Endothelial cell of coronary artery (primary cell): Measurements from ENCODE around the gene UGT1A10. TPM values are rescaled to one million over a fixed set of nuclear protein-coding genes. Genes with fewer than 3 reads are reported as not detected.

Source experiments
- total RNA-seq: library from RNA; depleted of rRNA; stranded (reverse); fragments of >200 nt; gene quantifications from 2 replicates; pipeline ENCODE4 v1.2.3, GENCODE V29; 2014

The UGT1A10 gene
- not detected in 2 replicates for total RNA-seq

GRCh38 chr2:233636306-233636705 lies at the start of gene UGT1A10:
TSS of gene UGT1A10 (plus strand) at chr2:233636448. CDS start at chr2:233636523, 75 bp downstream.

GRCh38 chr2:233617476-233617875 lies 18.8 kb upstream of the UGT1A10 start, which contains the start of gene UGT1A8:
TSS of gene UGT1A8 (plus strand) at chr2:233617633. CDS start at chr2:233617708, 75 bp downstream.

GRCh38 chr2:233671290-233672161 lies 35.3 kb downstream of the UGT1A10 start, which contains the start of gene UGT1A9:
TSS of gene UGT1A9 (plus strand) at chr2:233671898. CDS start at chr2:233671935, 37 bp downstream.

GRCh38 chr2:233681521-233682099 lies 45.4 kb downstream of the UGT1A10 start, which contains the start of gene UGT1A7:
TSS of gene UGT1A7 (plus strand) at chr2:233681901. CDS start at chr2:233681938, 37 bp downstream.

GRCh38 chr2:233692648-233693047 lies 56.4 kb downstream of the UGT1A10 start, which contains the start of gene UGT1A6:
TSS of gene UGT1A6 (plus strand) at chr2:233692890. CDS start at chr2:233693005, 115 bp downstream.

GRCh38 chr2:233712611-233713261 lies 76.5 kb downstream of the UGT1A10 start, which contains the start of gene UGT1A5:
TSS of gene UGT1A5 (plus strand) at chr2:233712907. CDS start at chr2:233712992, 85 bp downstream.

GRCh38 chr2:233718552-233718951 lies 82.3 kb downstream of the UGT1A10 start, which contains the start of gene UGT1A4:
TSS of gene UGT1A4 (plus strand) at chr2:233718736. CDS start at chr2:233718821, 85 bp downstream.

GRCh38 chr2:233728723-233729301 lies 92.6 kb downstream of the UGT1A10 start, which contains the start of gene UGT1A3:
TSS of gene UGT1A3 (plus strand) at chr2:233729042. CDS start at chr2:233729127, 85 bp downstream.

GRCh38 chr2:233760043-233760442 lies 123.8 kb downstream of the UGT1A10 start, which contains the start of gene UGT1A1:
TSS of gene UGT1A1 (plus strand) at chr2:233760270. CDS start at chr2:233760288, 18 bp downstream.

GRCh38 chr2:233778030-233778429 lies 141.8 kb downstream of the UGT1A10 start, which contains the start of gene MROH2A:
TSS of gene MROH2A (plus strand) at chr2:233778330. CDS start at chr2:233779359, 1,029 bp downstream.

Other genes with a start within 250 kb of the UGT1A10 start
- 16.6 and 24.1 TPM in 2 replicates for gene USP40, start 69.7 kb upstream of the UGT1A10 start, total RNA-seq
- not detected in 2 replicates for gene UGT1A8, start 18.8 kb upstream of the UGT1A10 start, total RNA-seq
- not detected in 2 replicates for gene UGT1A9, start 35.5 kb downstream of the UGT1A10 start, total RNA-seq
- gene UGT1A7, start 45.5 kb downstream of the UGT1A10 start, total RNA-seq: not detected in 2 replicates
- not detected in 2 replicates for gene UGT1A6, start 56.4 kb downstream of the UGT1A10 start, total RNA-seq
- not detected in 2 replicates for gene UGT1A5, start 76.5 kb downstream of the UGT1A10 start, total RNA-seq
- gene UGT1A4, start 82.3 kb downstream of the UGT1A10 start, total RNA-seq: not detected in 2 replicates
- gene UGT1A3, start 92.6 kb downstream of the UGT1A10 start, total RNA-seq: not detected in 2 replicates
- gene UGT1A1, start 123.8 kb downstream of the UGT1A10 start, total RNA-seq: not detected in 2 replicates
- not detected in 2 replicates for gene MROH2A, start 141.9 kb downstream of the UGT1A10 start, total RNA-seq
- 7.9 and 19.0 TPM in 2 replicates for gene HJURP, start 218.1 kb downstream of the UGT1A10 start, total RNA-seq